HG03175 (cell line): Measurements from ENCODE around the gene FHIP1A.
A peak's percentile ranks its signal among the peaks of the same experiment; 100 is the strongest.
"Not testable (repeated sequence)": the region's sequence is repeated elsewhere in the genome, so short reads cannot be mapped to it uniquely, and the experiment has no call there.

Source experiments
- ATAC-seq: cut with Tn5 transposase; IDR thresholded peaks from one replicate; pipeline ENCODE4 v1.9.1; 2021; ENCODE audit warnings: mild to moderate bottlenecking, moderate library complexity; ENCODE audit not compliant: unreplicated experiment

The FHIP1A gene

GRCh38 chr4:151408630-151409469 is at the start of gene FHIP1A:
TSS of gene FHIP1A (plus strand) at chr4:151409176. CDS start at chr4:151566260, 157,084 bp downstream.
- peak; percentile 81 for ATAC-seq

- ATAC-seq: no peak
Observed at GRCh38 chr4:151359576-151359975, 49.4 kb upstream of the FHIP1A start.

GRCh38 chr4:151361126-151361525 is 47.9 kb upstream of the FHIP1A start:
- ATAC-seq: no peak

GRCh38 chr4:151361966-151362365 is 47.0 kb upstream of the FHIP1A start:
- ATAC-seq: no peak

GRCh38 chr4:151362404-151363164 is 46.4 kb upstream of the FHIP1A start:
- peak; percentile 98 for ATAC-seq

- no peak for ATAC-seq
Observed at GRCh38 chr4:151376540-151376939, 32.4 kb upstream of the FHIP1A start.

- ATAC-seq: no peak
Observed at GRCh38 chr4:151389311-151389710, 19.7 kb upstream of the FHIP1A start.

GRCh38 chr4:151389799-151390198 is 19.2 kb upstream of the FHIP1A start:
- ATAC-seq: not testable (repeated sequence)

- ATAC-seq: no peak
Observed at GRCh38 chr4:151395873-151396272, 13.1 kb upstream of the FHIP1A start.

GRCh38 chr4:151400343-151400742 is 8.6 kb upstream of the FHIP1A start:
- no peak for ATAC-seq

GRCh38 chr4:151401739-151402138 is 7.2 kb upstream of the FHIP1A start:
- ATAC-seq: no peak

GRCh38 chr4:151402145-151402865 is 6.7 kb upstream of the FHIP1A start:
- ATAC-seq: no peak

- ATAC-seq: no peak
Observed at GRCh38 chr4:151403656-151404055, 5.3 kb upstream of the FHIP1A start.

- ATAC-seq: not testable (repeated sequence)
Observed at GRCh38 chr4:151404802-151405201, 4.2 kb upstream of the FHIP1A start.

- ATAC-seq: no peak
Observed at GRCh38 chr4:151407018-151407417, 2.0 kb upstream of the FHIP1A start.

GRCh38 chr4:151407466-151408379 is 1.3 kb upstream of the FHIP1A start:
- peak; percentile 82 for ATAC-seq

- peak; percentile 6 for ATAC-seq
Observed at GRCh38 chr4:151408380-151408629, 671 bp upstream of the FHIP1A start.

- no peak for ATAC-seq
Observed at GRCh38 chr4:151409470-151410313, 716 bp downstream of the FHIP1A start.

GRCh38 chr4:151415978-151416377 is 7.0 kb downstream of the FHIP1A start:
- no peak for ATAC-seq

GRCh38 chr4:151417164-151417571 is 8.2 kb downstream of the FHIP1A start:
- ATAC-seq: no peak
